ENCODE data around the gene ZFAND3. TPM values are rescaled to one million over a fixed set of nuclear protein-coding genes. Genes with fewer than 3 reads are reported as not detected.

The ZFAND3 gene
- polyA plus RNA-seq, 1 donor from 2014 or later = 19.7 TPM

DNA sequence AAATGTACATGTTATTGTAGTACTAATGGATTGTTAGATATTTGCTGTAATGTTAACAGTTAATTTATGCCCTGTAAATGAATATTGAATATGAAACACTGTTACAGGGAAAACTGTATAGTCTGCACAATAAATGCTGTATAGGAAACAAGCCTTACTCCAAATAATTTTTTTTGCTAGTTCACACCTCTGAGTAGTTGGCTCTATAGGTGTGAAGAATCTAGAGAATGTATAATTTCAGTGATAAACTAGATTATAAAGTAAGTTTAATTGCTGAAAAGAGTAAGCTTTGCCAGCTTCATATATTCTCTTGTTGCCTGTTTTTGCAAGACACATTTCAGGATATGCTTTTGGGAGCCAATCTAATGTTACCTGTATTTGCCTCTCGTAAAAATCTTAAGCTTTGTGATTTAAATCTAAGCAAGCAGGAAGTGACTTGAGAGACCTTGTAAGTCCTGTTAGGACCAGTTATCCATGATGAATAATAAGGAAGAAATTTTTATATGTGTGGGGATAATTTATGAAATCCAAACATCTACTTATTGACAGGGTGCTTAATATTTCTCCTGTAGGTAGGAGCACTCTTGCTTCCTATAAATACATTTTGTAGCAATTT lies 232.4 kb downstream of the ZFAND3 start:
- H3K79me2 ChIP-seq (replicated peaks; ENCODE audit: insufficient read depth, low read length) = peaks cover 11% of the 10 kb centered on the region
- H3K9me2 ChIP-seq (ENCODE audit: insufficient read depth, low read length) = no peaks in the 10 kb centered on the region
- no peaks in the 10 kb centered on the region for H4K20me1 ChIP-seq (ENCODE audit: insufficient read depth)
- TF ChIP-seq EP300 (conservative IDR thresholded peaks at IDR 0.05; ENCODE audit: poor library complexity, severe bottlenecking) (no peak), EZH2 (IDR thresholded peaks at IDR 0.05; ENCODE audit: borderline replicate concordance, insufficient read depth, low read length, poor library complexity, severe bottlenecking) (no peak), POLR2AphosphoS5 (IDR thresholded peaks at IDR 0.05) (no peak), SMC3 (conservative IDR thresholded peaks at IDR 0.05; ENCODE audit: poor library complexity) (no peak), TAF1 (IDR thresholded peaks at IDR 0.05; ENCODE audit: low read depth) (no peak), RAD21 (conservative IDR thresholded peaks at IDR 0.05) (no peak), MXI1 (conservative IDR thresholded peaks at IDR 0.05; ENCODE audit: poor library complexity, severe bottlenecking) (no peak)
- TF ChIP-seq, protein P1, sequence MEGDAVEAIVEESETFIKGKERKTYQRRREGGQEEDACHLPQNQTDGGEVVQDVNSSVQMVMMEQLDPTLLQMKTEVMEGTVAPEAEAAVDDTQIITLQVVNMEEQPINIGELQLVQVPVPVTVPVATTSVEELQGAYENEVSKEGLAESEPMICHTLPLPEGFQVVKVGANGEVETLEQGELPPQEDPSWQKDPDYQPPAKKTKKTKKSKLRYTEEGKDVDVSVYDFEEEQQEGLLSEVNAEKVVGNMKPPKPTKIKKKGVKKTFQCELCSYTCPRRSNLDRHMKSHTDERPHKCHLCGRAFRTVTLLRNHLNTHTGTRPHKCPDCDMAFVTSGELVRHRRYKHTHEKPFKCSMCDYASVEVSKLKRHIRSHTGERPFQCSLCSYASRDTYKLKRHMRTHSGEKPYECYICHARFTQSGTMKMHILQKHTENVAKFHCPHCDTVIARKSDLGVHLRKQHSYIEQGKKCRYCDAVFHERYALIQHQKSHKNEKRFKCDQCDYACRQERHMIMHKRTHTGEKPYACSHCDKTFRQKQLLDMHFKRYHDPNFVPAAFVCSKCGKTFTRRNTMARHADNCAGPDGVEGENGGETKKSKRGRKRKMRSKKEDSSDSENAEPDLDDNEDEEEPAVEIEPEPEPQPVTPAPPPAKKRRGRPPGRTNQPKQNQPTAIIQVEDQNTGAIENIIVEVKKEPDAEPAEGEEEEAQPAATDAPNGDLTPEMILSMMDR (IDR thresholded peaks at IDR 0.05; ENCODE audit: poor library complexity, severe bottlenecking) = no peak
- TF ChIP-seq, protein P2, sequence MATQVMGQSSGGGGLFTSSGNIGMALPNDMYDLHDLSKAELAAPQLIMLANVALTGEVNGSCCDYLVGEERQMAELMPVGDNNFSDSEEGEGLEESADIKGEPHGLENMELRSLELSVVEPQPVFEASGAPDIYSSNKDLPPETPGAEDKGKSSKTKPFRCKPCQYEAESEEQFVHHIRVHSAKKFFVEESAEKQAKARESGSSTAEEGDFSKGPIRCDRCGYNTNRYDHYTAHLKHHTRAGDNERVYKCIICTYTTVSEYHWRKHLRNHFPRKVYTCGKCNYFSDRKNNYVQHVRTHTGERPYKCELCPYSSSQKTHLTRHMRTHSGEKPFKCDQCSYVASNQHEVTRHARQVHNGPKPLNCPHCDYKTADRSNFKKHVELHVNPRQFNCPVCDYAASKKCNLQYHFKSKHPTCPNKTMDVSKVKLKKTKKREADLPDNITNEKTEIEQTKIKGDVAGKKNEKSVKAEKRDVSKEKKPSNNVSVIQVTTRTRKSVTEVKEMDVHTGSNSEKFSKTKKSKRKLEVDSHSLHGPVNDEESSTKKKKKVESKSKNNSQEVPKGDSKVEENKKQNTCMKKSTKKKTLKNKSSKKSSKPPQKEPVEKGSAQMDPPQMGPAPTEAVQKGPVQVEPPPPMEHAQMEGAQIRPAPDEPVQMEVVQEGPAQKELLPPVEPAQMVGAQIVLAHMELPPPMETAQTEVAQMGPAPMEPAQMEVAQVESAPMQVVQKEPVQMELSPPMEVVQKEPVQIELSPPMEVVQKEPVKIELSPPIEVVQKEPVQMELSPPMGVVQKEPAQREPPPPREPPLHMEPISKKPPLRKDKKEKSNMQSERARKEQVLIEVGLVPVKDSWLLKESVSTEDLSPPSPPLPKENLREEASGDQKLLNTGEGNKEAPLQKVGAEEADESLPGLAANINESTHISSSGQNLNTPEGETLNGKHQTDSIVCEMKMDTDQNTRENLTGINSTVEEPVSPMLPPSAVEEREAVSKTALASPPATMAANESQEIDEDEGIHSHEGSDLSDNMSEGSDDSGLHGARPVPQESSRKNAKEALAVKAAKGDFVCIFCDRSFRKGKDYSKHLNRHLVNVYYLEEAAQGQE (IDR thresholded peaks at IDR 0.05; ENCODE audit: borderline replicate concordance) = no peak
- no peak overlapping the region for H3K27ac ChIP-seq (ENCODE audit: low read length)
- H3F3A ChIP-seq (ENCODE audit: insufficient read depth, low read length, poor library complexity, severe bottlenecking) = no peaks in the 10 kb centered on the region
- no peak overlapping the region for H2AFZ ChIP-seq (ENCODE audit: low read depth, low read length)
- H3K9me3 ChIP-seq (ENCODE audit: low read length) = no peaks in the 10 kb centered on the region
- no peaks in the 10 kb centered on the region for H3K36me3 ChIP-seq (ENCODE audit: insufficient read depth, low read length)
- H3K27me3 ChIP-seq (ENCODE audit: insufficient read depth, low read depth, low read length) = no peaks in the 10 kb centered on the region
- no peak overlapping the region for H3K4me2 ChIP-seq (ENCODE audit: low read length)
- no peak overlapping the region for H3K9ac ChIP-seq (ENCODE audit: low read length)
- no peak overlapping the region for H3K4me3 ChIP-seq (ENCODE audit: low read length)

DNA sequence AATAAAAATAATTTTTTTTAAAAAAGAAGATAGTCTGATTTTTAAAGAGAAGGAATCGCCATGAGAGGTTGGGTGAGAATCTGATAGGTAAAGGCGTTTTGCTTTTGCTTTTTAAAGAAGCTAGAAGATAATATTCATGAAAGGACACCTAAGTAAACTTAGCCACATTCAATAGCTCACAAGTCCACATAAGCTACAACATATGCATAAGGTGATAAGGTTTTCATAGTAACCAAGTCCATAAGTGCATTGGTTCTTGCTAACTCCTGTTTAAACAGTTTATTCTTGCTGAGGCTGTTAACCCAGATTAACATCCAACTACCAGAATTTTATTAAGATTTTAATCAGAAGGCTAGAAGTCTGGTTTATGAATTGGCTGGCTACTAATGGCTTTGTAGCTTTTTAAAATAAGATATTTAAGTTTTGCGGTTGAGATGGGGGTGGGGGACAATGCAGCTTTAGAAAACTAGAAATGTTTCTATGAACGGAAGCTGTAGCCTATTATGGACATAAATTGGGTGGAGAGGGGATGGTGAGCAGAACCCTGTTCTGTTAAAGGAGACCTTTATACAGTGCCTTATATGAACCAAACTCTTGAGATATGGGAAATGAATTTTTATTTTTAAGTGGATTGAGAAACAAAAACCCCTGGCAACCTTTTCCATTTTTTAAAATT lies 235.1 kb downstream of the ZFAND3 start:
- Histone ChIP-seq H2AFZ (ENCODE audit: low read depth, low read length) (no peak overlapping the region), H3K9me3 (ENCODE audit: low read length) (no peaks in the 10 kb centered on the region), H3K9ac (ENCODE audit: low read length) (no peak overlapping the region), H3K27me3 (ENCODE audit: insufficient read depth, low read depth, low read length) (no peaks in the 10 kb centered on the region), H3K27ac (ENCODE audit: low read length) (no peak overlapping the region), H3K36me3 (ENCODE audit: insufficient read depth, low read length) (no peaks in the 10 kb centered on the region), H3K79me2 (replicated peaks; ENCODE audit: insufficient read depth, low read length) (peaks cover 7% of the 10 kb centered on the region), H3F3A (ENCODE audit: insufficient read depth, low read length, poor library complexity, severe bottlenecking) (no peaks in the 10 kb centered on the region), H3K4me3 (ENCODE audit: low read length) (no peak overlapping the region), H3K4me2 (ENCODE audit: low read length) (no peak overlapping the region), H4K20me1 (ENCODE audit: insufficient read depth) (no peaks in the 10 kb centered on the region), H3K9me2 (ENCODE audit: insufficient read depth, low read length) (no peaks in the 10 kb centered on the region)
- TF ChIP-seq MXI1 (conservative IDR thresholded peaks at IDR 0.05; ENCODE audit: poor library complexity, severe bottlenecking) (no peak), POLR2AphosphoS5 (IDR thresholded peaks at IDR 0.05) (no peak), EP300 (conservative IDR thresholded peaks at IDR 0.05; ENCODE audit: poor library complexity, severe bottlenecking) (no peak), RAD21 (conservative IDR thresholded peaks at IDR 0.05) (no peak), EZH2 (IDR thresholded peaks at IDR 0.05; ENCODE audit: borderline replicate concordance, insufficient read depth, low read length, poor library complexity, severe bottlenecking) (no peak), TAF1 (IDR thresholded peaks at IDR 0.05; ENCODE audit: low read depth) (no peak), SMC3 (conservative IDR thresholded peaks at IDR 0.05; ENCODE audit: poor library complexity) (no peak)
- TF ChIP-seq, protein P1 (IDR thresholded peaks at IDR 0.05; ENCODE audit: poor library complexity, severe bottlenecking) = no peak
- TF ChIP-seq, protein P2 (IDR thresholded peaks at IDR 0.05; ENCODE audit: borderline replicate concordance) = no peak

All from neural cell (in vitro differentiated cells).